ENCODE results near the gene KCNC3. TPM values are rescaled to one million over a fixed set of nuclear protein-coding genes. Genes with fewer than 3 reads are reported as not detected.

Gene KCNC3
- total and polyA plus RNA-seq, 10 of the 15 experiments (the other 5 are each of a cell fraction or from before 2014, with no cell fraction given): 0.08 to 3.8 (median 0.44) TPM; not detected in 2

- TF ChIP-seq E4F1 (IDR thresholded peaks at IDR 0.05; ENCODE audit: borderline replicate concordance, partially characterized antibody) (no peak), GABPA (IDR thresholded peaks at IDR 0.05; ENCODE audit: low read depth) (no peak), KAT2A (conservative IDR thresholded peaks at IDR 0.05; ENCODE audit: control insufficient read depth, low read depth, low read length) (no peak), PAX8 (IDR thresholded peaks at IDR 0.05) (no peak), SMC3 (IDR thresholded peaks at IDR 0.05; ENCODE audit: borderline replicate concordance, low read length) (no peak), SMAD5 (IDR thresholded peaks at IDR 0.05; ENCODE audit: low read depth) (no peak), CREM (IDR thresholded peaks at IDR 0.05; ENCODE audit: low read depth) (peak; percentile 99), GATAD2B (conservative IDR thresholded peaks at IDR 0.05; ENCODE audit: low read depth) (no peak; the same call in 1 of the 2 replicates), NFYA (IDR thresholded peaks at IDR 0.05; ENCODE audit: borderline replicate concordance, low read depth, low read length) (no peak), CHD2 (IDR thresholded peaks at IDR 0.05; ENCODE audit: borderline replicate concordance, low read depth, low read length) (no peak), WRNIP1 (IDR thresholded peaks at IDR 0.05; ENCODE audit: borderline replicate concordance, low read depth, low read length) (0 out of 2 replicates have a peak, but pooled peaks have one; percentile 42), KLF5 (IDR thresholded peaks at IDR 0.05; ENCODE audit: partially characterized antibody) (no peak), ZZZ3 (IDR thresholded peaks at IDR 0.05; ENCODE audit: control insufficient read depth, insufficient read length, low read depth) (no peak), SUPT20H (IDR thresholded peaks at IDR 0.05; ENCODE audit: borderline replicate concordance, control insufficient read depth, low read depth, low read length) (no peak), NRF1 (conservative IDR thresholded peaks at IDR 0.05; ENCODE audit: low read depth, low read length) (peak; percentile 83)
- TF ChIP-seq, protein P1, sequence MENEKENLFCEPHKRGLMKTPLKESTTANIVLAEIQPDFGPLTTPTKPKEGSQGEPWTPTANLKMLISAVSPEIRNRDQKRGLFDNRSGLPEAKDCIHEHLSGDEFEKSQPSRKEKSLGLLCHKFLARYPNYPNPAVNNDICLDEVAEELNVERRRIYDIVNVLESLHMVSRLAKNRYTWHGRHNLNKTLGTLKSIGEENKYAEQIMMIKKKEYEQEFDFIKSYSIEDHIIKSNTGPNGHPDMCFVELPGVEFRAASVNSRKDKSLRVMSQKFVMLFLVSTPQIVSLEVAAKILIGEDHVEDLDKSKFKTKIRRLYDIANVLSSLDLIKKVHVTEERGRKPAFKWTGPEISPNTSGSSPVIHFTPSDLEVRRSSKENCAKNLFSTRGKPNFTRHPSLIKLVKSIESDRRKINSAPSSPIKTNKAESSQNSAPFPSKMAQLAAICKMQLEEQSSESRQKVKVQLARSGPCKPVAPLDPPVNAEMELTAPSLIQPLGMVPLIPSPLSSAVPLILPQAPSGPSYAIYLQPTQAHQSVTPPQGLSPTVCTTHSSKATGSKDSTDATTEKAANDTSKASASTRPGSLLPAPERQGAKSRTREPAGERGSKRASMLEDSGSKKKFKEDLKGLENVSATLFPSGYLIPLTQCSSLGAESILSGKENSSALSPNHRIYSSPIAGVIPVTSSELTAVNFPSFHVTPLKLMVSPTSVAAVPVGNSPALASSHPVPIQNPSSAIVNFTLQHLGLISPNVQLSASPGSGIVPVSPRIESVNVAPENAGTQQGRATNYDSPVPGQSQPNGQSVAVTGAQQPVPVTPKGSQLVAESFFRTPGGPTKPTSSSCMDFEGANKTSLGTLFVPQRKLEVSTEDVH (IDR thresholded peaks at IDR 0.05; ENCODE audit: low read depth, partially characterized antibody): peak; percentile 89
- TF ChIP-seq, protein P2, sequence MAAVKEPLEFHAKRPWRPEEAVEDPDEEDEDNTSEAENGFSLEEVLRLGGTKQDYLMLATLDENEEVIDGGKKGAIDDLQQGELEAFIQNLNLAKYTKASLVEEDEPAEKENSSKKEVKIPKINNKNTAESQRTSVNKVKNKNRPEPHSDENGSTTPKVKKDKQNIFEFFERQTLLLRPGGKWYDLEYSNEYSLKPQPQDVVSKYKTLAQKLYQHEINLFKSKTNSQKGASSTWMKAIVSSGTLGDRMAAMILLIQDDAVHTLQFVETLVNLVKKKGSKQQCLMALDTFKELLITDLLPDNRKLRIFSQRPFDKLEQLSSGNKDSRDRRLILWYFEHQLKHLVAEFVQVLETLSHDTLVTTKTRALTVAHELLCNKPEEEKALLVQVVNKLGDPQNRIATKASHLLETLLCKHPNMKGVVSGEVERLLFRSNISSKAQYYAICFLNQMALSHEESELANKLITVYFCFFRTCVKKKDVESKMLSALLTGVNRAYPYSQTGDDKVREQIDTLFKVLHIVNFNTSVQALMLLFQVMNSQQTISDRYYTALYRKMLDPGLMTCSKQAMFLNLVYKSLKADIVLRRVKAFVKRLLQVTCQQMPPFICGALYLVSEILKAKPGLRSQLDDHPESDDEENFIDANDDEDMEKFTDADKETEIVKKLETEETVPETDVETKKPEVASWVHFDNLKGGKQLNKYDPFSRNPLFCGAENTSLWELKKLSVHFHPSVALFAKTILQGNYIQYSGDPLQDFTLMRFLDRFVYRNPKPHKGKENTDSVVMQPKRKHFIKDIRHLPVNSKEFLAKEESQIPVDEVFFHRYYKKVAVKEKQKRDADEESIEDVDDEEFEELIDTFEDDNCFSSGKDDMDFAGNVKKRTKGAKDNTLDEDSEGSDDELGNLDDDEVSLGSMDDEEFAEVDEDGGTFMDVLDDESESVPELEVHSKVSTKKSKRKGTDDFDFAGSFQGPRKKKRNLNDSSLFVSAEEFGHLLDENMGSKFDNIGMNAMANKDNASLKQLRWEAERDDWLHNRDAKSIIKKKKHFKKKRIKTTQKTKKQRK (IDR thresholded peaks at IDR 0.05; ENCODE audit: low read depth, low read length): no peak
Measured at GRCh38 chr19:50358483-50359327, 29.5 kb upstream of the KCNC3 start (continued).
